ENCODE data around the gene SPINK13. TPM values are rescaled to one million over a fixed set of nuclear protein-coding genes. Genes with fewer than 3 reads are reported as not detected.

The SPINK13 gene
- polyA plus RNA-seq, 1 donor from 2014 or later = not detected

DNA sequence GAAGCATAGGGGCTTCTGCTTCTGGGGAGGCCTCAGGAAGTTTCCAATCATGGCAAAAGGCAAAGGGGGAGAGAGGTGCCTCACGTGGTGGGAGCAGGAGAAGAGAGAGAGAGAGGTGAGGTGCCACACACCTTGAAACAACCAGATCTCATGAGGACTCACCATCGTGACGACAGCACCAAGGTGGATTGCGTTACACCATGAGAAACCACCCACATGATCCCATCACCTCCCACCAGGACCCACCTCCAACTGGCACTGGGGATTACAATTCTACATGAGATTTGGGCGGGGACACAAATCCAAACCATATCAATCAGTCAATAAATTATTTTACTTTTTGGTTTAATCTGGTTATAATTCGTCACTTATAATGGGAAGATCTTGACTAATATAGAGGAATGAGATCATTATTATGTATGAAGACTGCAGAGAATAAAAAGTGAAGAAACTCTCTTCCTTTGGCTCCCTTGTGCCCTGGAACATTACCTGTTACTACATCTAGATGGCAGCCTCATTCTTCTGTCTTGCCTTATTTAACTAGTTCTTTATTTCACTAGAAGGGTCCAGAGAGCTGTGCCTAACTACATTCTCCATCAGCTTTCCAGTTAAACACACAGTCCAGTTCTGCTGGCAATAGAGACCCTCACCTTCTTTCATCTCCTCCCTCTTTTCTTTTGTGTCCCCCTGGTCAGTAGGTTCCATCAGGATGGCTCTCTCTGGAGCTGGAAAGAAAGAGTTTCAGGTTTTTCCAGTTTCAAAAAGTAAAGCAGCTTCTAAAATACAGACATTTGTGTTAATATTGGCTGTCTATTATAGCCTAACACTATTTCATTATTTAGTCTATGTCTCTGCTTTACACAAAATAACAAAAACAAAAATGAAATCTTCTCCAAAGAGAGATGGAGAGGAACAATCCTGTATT is 21.9 kb downstream of the SPINK13 start:
- no peaks in the 10 kb centered on the region for H4K20me1 ChIP-seq (ENCODE audit: insufficient read depth)
- no peaks in the 10 kb centered on the region for H3F3A ChIP-seq (ENCODE audit: insufficient read depth, low read length, poor library complexity, severe bottlenecking)
- no peak overlapping the region for H3K4me3 ChIP-seq (ENCODE audit: low read length)
- no peaks in the 10 kb centered on the region for H3K9me3 ChIP-seq (ENCODE audit: low read length)
- H3K9me2 ChIP-seq (ENCODE audit: insufficient read depth, low read length) = no peaks in the 10 kb centered on the region
- H3K79me2 ChIP-seq (replicated peaks; ENCODE audit: insufficient read depth, low read length) = no peaks in the 10 kb centered on the region
- no peak overlapping the region for H3K9ac ChIP-seq (ENCODE audit: low read length)
- no peak overlapping the region for H3K4me2 ChIP-seq (ENCODE audit: low read length)
- no peak overlapping the region for H2AFZ ChIP-seq (ENCODE audit: low read depth, low read length)
- no peak overlapping the region for H3K27ac ChIP-seq (ENCODE audit: low read length)
- TF ChIP-seq RAD21 (conservative IDR thresholded peaks at IDR 0.05) = peak; percentile 77
- TF ChIP-seq CTCF (IDR thresholded peaks at IDR 0.05; ENCODE audit: poor library complexity, severe bottlenecking) = peak; percentile 72
- no peak for TF ChIP-seq POLR2AphosphoS5 (IDR thresholded peaks at IDR 0.05)
- peak; percentile 76 for TF ChIP-seq SMC3 (conservative IDR thresholded peaks at IDR 0.05; ENCODE audit: poor library complexity)
- H3K36me3 ChIP-seq (ENCODE audit: insufficient read depth, low read length) = no peaks in the 10 kb centered on the region
- no peaks in the 10 kb centered on the region for H3K27me3 ChIP-seq (ENCODE audit: insufficient read depth, low read depth, low read length)

- H3K4me2 ChIP-seq (ENCODE audit: low read length) = no peak overlapping the region
Measured at GRCh38 chr5:148297731-148298130, 29.1 kb downstream of the SPINK13 start.

More at GRCh38 chr5:148297731-148298130, 29.1 kb downstream of the SPINK13 start:
- no peaks in the 10 kb centered on the region for H3K27me3 ChIP-seq (ENCODE audit: insufficient read depth, low read depth, low read length)
- H3K27ac ChIP-seq (ENCODE audit: low read length) = no peak overlapping the region
- no peaks in the 10 kb centered on the region for H3K9me2 ChIP-seq (ENCODE audit: insufficient read depth, low read length)
- no peaks in the 10 kb centered on the region for H3K9me3 ChIP-seq (ENCODE audit: low read length)
- no peak overlapping the region for H3K9ac ChIP-seq (ENCODE audit: low read length)
- H3F3A ChIP-seq (ENCODE audit: insufficient read depth, low read length, poor library complexity, severe bottlenecking) = no peaks in the 10 kb centered on the region
- TF ChIP-seq EZH2 (IDR thresholded peaks at IDR 0.05; ENCODE audit: borderline replicate concordance, insufficient read depth, low read length, poor library complexity, severe bottlenecking) (no peak), REST (IDR thresholded peaks at IDR 0.05; ENCODE audit: borderline replicate concordance) (no peak), EP300 (conservative IDR thresholded peaks at IDR 0.05; ENCODE audit: poor library complexity, severe bottlenecking) (no peak), CTCF (IDR thresholded peaks at IDR 0.05; ENCODE audit: poor library complexity, severe bottlenecking) (no peak), SMC3 (conservative IDR thresholded peaks at IDR 0.05; ENCODE audit: poor library complexity) (no peak), RAD21 (conservative IDR thresholded peaks at IDR 0.05) (no peak)
- H3K79me2 ChIP-seq (replicated peaks; ENCODE audit: insufficient read depth, low read length) = no peaks in the 10 kb centered on the region
- no peak overlapping the region for H3K4me3 ChIP-seq (ENCODE audit: low read length)
- H3K36me3 ChIP-seq (ENCODE audit: insufficient read depth, low read length) = no peaks in the 10 kb centered on the region
- no peak overlapping the region for H2AFZ ChIP-seq (ENCODE audit: low read depth, low read length)
- no peaks in the 10 kb centered on the region for H4K20me1 ChIP-seq (ENCODE audit: insufficient read depth)
